BE2C (cell line): ENCODE data around the gene CUTA.

Experiments used
- DNase-seq: peaks from one replicate; pipeline ENCODE4 v3.0.0-alpha.2; 2020
- H3K27me3 ChIP-seq: fragments of 250-450 bp; sonication (Bioruptor Pico); 2 replicates; pipeline ENCODE4 v1.5.1; 2020; ENCODE audit warnings: mild to moderate bottlenecking
- H3K36me3 ChIP-seq: fragments of 250-450 bp; sonication (Bioruptor Pico); 2 replicates; pipeline ENCODE4 v1.5.1; 2020; ENCODE audit warnings: mild to moderate bottlenecking
- H3K4me1 ChIP-seq: fragments of 250-450 bp; sonication (Bioruptor Pico); 2 replicates; pipeline ENCODE4 v1.5.1; 2020
- H3K4me3 ChIP-seq: 2 replicates; pipeline ENCODE4 v1.5.1; 2011; ENCODE audit warnings: low read depth, low read length
- H3K9me3 ChIP-seq: fragments of 250-450 bp; sonication (Bioruptor Pico); 2 replicates; pipeline ENCODE4 v1.5.1; 2020
- CTCF ChIP-seq: IDR thresholded peaks from 2 replicates; pipeline ENCODE4 v1.5.1; 2012; ENCODE audit warnings: mild to moderate bottlenecking, low read depth, low read length

CUTA gene

GRCh38 chr6:33411632-33412005 lies 6.3 kb downstream of the CUTA start:
- Histone ChIP-seq H3K4me3 (peak overlapping the region; percentile 69), H3K4me1 (peaks cover 3% of the 10 kb centered on the region; the same call in 1 of the 2 replicates), H3K36me3 (peaks cover 49% of the 10 kb centered on the region), H3K27me3 (no peaks in the 10 kb centered on the region), H3K9me3 (no peaks in the 10 kb centered on the region)
- TF ChIP-seq CTCF, result no peak
- DNase-seq, result no peak

DNA sequence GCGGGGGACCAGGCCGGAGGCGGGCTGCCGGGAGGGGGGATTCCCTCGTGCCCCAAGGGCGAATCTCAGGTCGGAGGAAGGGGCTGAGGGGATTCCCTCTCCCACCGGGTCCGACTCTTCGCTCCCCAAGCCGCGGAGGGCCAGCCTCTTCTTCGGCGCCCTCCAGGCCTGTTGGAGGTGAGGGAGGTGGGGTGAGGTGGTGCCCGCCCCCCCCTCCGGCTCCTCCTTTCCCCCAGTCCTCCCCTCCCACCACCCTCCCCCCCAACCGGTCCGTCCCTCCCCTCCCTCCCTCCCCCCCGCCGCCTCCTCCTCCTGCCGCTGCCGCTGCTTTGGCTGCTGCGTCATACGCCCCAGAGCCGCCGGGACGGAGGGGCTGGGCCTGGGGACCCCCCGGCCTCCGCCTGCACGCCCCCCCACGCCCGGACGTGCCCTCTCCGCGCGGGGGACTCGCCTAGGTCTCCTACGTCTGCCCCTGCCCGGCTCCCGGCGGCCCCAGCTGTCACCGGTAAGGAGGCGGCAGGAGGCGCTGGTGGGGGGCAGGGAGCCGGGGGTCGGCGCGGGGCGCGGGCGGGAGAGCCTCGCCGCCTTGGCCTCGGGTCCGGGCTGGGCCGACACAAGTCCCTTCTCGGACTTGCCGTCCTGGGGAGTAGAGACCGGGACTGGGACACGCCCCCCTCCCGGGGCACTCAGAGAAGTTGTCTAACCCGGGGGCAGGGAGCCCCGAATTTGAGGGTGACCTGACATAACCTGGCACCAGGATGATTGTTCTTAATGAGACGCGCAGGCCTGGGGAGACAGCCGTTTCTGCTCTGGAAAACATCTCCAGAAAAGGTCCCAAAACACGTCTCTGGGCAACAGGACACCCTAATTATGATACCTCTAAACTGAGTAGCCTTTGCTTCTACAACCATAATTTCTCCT lies 6.9 kb downstream of the CUTA start, which contains the start of gene PHF1:
Gene PHF1 (plus strand): TSS at position 304 of the 921 bp plus-strand sequence. CDS start 1,250 bp downstream, outside the sequence.
- peaks cover 51% of the 10 kb centered on the region for H3K36me3 ChIP-seq
- H3K4me3 ChIP-seq, result peak within 1 kb of the TSS; percentile 69
- H3K27me3 ChIP-seq, result no peaks in the 10 kb centered on the region
- no peak for TF ChIP-seq CTCF
- H3K9me3 ChIP-seq, result no peaks in the 10 kb centered on the region
- H3K4me1 ChIP-seq, result peaks cover 3% of the 10 kb centered on the region; the same call in 1 of the 2 replicates
- no peak for DNase-seq

DNA sequence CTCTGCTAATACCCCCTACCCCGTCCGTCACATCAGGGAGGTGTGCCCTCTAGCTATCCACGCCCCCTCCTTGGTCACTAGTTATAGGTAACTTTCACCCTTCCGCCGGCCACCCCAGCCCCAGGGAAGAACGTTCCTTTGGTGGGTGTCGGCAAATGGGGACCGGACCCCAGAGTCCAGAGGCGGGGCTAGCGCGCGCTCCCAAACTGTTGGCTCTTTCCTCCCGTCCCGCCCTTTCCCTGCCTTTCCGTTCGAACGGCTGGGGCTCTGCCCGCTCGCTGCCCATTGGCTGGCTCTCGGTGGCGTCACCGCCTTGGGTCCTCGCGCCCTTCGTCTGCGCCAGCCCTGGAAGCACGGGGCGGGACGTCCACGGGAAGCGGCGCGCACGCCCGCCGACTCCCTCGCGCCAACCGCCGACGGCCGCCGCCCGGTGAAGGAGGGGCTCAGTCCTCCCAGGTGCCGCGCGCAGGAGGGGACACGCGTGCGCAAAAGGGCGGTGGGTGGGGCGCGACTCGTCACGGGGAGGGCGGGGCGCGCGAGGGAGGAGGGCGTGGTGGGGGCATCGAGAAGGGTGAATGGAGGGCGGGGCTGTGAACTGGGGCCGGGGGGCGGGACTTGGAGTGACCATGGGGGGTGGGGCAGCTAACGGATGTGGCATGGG lies 7.7 kb downstream of the CUTA start:
- H3K36me3 ChIP-seq, result peaks cover 51% of the 10 kb centered on the region
- H3K4me1 ChIP-seq, result peaks cover 3% of the 10 kb centered on the region; the same call in 1 of the 2 replicates
- peak; percentile 98 for DNase-seq
- no peaks in the 10 kb centered on the region for H3K9me3 ChIP-seq
- H3K4me3 ChIP-seq, result peak overlapping the region; percentile 69
- H3K27me3 ChIP-seq, result no peaks in the 10 kb centered on the region
- TF ChIP-seq CTCF, result no peak

- no peak for DNase-seq
- Histone ChIP-seq H3K27me3 (no peaks in the 10 kb centered on the region), H3K4me1 (peaks cover 3% of the 10 kb centered on the region; the same call in 1 of the 2 replicates), H3K4me3 (no peak overlapping the region), H3K9me3 (no peaks in the 10 kb centered on the region), H3K36me3 (peaks cover 60% of the 10 kb centered on the region)
- TF ChIP-seq CTCF, result peak; percentile 34
Measured at GRCh38 chr6:33407132-33407718, 10.7 kb downstream of the CUTA start.

GRCh38 chr6:33406126-33406525 lies 11.8 kb downstream of the CUTA start:
- Histone ChIP-seq H3K27me3 (no peaks in the 10 kb centered on the region), H3K9me3 (no peaks in the 10 kb centered on the region), H3K4me3 (no peak overlapping the region), H3K36me3 (peaks cover 70% of the 10 kb centered on the region), H3K4me1 (peaks cover 3% of the 10 kb centered on the region; the same call in 1 of the 2 replicates)
- TF ChIP-seq CTCF, result no peak
- DNase-seq, result no peak
